Measurements from ENCODE around the gene EDN2.

- TF ChIP-seq CTCF (IDR thresholded peaks at IDR 0.05; ENCODE audit: poor library complexity, severe bottlenecking) (no peak), EZH2 (IDR thresholded peaks at IDR 0.05; ENCODE audit: borderline replicate concordance, insufficient read depth, low read length, poor library complexity, severe bottlenecking) (no peak)
Measured at GRCh38 chr1:41511239-41511540, 26.7 kb upstream of the EDN2 start.
